Measurements from ENCODE around the gene RUNDC1. TPM values are rescaled to one million over a fixed set of nuclear protein-coding genes. Genes with fewer than 3 reads are reported as not detected.
A peak's percentile ranks its signal among the peaks of the same experiment; 100 is the strongest.
"Not testable (repeated sequence)": the region's sequence is repeated elsewhere in the genome, so short reads cannot be mapped to it uniquely, and the experiment has no call there.

RUNDC1 gene
- 10 to 100 TPM; 17.9 to 19.0 TPM for total RNA-seq

GRCh38 chr17:42980274-42980765 is at the start of gene RUNDC1:
TSS of gene RUNDC1 (plus strand) at chr17:42980565. CDS start at chr17:42980577, 12 bp downstream.
- peak within 1 kb of the TSS; percentile 95 for H3K4me3 Mint-ChIP-seq
- H3K27me3 Mint-ChIP-seq, result peaks cover 0 to 6% of the 10 kb centered on the region in 2 donors
- no peaks in the 10 kb centered on the region for H3K9me3 Mint-ChIP-seq
- H3K36me3 Mint-ChIP-seq, result peaks cover 5% of the 10 kb centered on the region
- ATAC-seq (peak; percentile 91 to 96), DNase-seq (ENCODE audit: low spot score) (peak; percentile 93)
- peaks cover 22 to 27% of the 10 kb centered on the region in 2 donors for H3K4me1 Mint-ChIP-seq (ENCODE audit: low read depth in 2 of 2)
- peak within 1 kb of the TSS; percentile 91 to 96 for H3K27ac Mint-ChIP-seq

- no peak for DNase-seq (ENCODE audit: low spot score)
- H3K4me1 Mint-ChIP-seq (ENCODE audit: low read depth in 2 of 2), result no peaks in the 10 kb centered on the region
- no peak overlapping the region for H3K4me3 Mint-ChIP-seq
- no peak for ATAC-seq
- H3K27me3 Mint-ChIP-seq, result peaks cover 0 to 11% of the 10 kb centered on the region in 2 donors
- no peaks in the 10 kb centered on the region for H3K36me3 Mint-ChIP-seq
- H3K9me3 Mint-ChIP-seq, result no peaks in the 10 kb centered on the region
- H3K27ac Mint-ChIP-seq, result no peak overlapping the region
These were observed 42.4 kb upstream of the RUNDC1 start for GRCh38 chr17:42937712-42938596.

GRCh38 chr17:42944211-42944610 is 36.2 kb upstream of the RUNDC1 start:
- no peak for DNase-seq (ENCODE audit: low spot score)
- H3K27me3 Mint-ChIP-seq, result peaks cover 0 to 2% of the 10 kb centered on the region in 2 donors
- ATAC-seq, result no peak
- H3K36me3 Mint-ChIP-seq, result peaks cover 1% of the 10 kb centered on the region
- no peaks in the 10 kb centered on the region for H3K4me1 Mint-ChIP-seq (ENCODE audit: low read depth in 2 of 2)
- H3K9me3 Mint-ChIP-seq, result no peaks in the 10 kb centered on the region
- H3K27ac Mint-ChIP-seq, result no peak overlapping the region
- H3K4me3 Mint-ChIP-seq, result no peak overlapping the region

DNA sequence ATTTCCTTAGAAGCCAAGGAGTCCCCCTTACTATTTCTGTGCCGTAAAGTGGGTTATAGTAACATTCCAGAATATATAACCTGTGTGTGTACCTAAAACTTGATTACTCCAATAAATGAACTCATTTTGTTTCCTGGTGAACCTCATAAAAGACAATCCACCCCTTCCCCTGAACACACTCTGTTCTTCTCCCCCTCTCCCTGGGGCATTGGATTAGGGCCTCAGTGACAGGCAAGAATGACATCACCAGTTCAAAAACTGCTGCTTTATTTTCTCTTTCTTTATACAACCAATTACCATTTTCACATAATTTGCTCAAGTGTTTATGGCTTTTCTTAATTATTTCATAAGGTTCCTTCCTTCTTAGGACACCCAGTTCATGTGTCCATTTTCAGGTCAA is 33.6 kb upstream of the RUNDC1 start:
- no peak overlapping the region for H3K4me3 Mint-ChIP-seq
- DNase-seq (ENCODE audit: low spot score), result no peak
- no peak for ATAC-seq
- no peaks in the 10 kb centered on the region for H3K4me1 Mint-ChIP-seq (ENCODE audit: low read depth in 2 of 2)
- H3K27ac Mint-ChIP-seq, result no peak overlapping the region
- H3K9me3 Mint-ChIP-seq, result no peaks in the 10 kb centered on the region
- no peaks in the 10 kb centered on the region for H3K27me3 Mint-ChIP-seq
- peaks cover 9% of the 10 kb centered on the region for H3K36me3 Mint-ChIP-seq

DNA sequence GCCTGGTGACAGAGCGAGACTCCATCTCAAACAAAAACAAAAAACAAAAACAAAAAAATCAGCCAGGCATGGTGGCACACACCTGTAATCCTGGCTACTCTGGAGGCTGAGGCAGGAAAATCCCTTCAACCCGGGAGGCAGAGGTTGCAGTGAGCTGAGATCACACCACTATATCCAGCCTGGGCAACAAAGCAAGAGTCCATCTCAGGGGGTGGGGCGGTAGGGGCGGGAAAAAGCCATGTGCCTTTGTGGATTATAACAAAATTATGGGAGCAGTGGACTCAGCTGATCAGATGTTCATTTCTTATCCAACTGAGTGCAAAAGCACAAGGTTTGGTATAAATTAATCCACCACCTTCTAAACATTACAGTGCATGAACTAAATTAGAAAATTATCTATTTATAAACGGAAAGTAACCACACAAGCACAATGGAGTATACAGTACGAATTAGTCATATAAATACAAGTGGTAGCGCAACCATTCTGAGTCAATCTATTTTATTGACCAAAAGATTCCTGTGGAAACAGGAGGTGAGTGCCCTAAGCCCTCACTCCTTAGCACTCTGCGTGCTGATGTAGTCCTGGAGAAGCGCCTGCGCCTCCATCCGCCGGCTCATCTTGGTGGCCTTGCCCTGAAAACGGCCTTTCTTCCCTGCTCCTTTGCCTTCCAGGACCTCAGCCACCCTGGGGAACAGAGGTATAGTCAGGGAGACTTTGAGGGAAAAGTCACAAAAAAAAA is 30.2 kb upstream of the RUNDC1 start:
- peaks cover 16% of the 10 kb centered on the region for H3K36me3 Mint-ChIP-seq
- H3K4me1 Mint-ChIP-seq (ENCODE audit: low read depth in 2 of 2), result no peaks in the 10 kb centered on the region
- ATAC-seq (no peak), DNase-seq (ENCODE audit: low spot score) (no peak)
- H3K4me3 Mint-ChIP-seq, result no peak overlapping the region
- no peaks in the 10 kb centered on the region for H3K27me3 Mint-ChIP-seq
- H3K9me3 Mint-ChIP-seq, result no peaks in the 10 kb centered on the region
- no peak overlapping the region for H3K27ac Mint-ChIP-seq

DNA sequence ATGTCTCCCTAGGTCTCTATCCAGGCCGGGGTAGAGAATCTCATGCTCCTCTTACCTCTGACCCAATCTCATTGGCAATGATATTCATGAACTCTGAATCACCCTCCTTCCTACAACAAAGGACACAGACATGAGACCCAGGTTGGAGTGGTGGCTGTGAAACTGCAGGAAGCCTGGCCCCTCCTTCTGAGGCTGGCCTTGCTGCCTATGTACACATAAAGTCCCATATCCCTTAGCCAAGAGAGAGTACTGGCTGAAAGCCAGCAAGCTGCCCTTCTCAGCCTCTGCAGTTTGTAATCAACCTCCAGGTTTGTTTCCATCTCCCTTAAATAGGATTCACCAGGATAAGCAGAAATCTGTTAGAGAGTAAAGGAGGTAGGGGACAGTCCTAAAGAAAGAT is 26.7 kb upstream of the RUNDC1 start:
- DNase-seq (ENCODE audit: low spot score) (no peak), ATAC-seq (no peak)
- H3K27ac Mint-ChIP-seq, result no peak overlapping the region
- peaks cover 27% of the 10 kb centered on the region for H3K36me3 Mint-ChIP-seq
- no peaks in the 10 kb centered on the region for H3K9me3 Mint-ChIP-seq
- no peaks in the 10 kb centered on the region for H3K27me3 Mint-ChIP-seq
- H3K4me1 Mint-ChIP-seq (ENCODE audit: low read depth in 2 of 2), result peaks cover 0 to 3% of the 10 kb centered on the region in 2 donors
- no peak overlapping the region for H3K4me3 Mint-ChIP-seq

GRCh38 chr17:42964161-42964932 is 16.0 kb upstream of the RUNDC1 start, which contains the start of gene AARSD1:
TSS of gene AARSD1 (minus strand) at chr17:42964454. CDS start at chr17:42964440, 14 bp downstream.
- H3K4me3 Mint-ChIP-seq, result peak within 1 kb of the TSS; percentile 92
- H3K36me3 Mint-ChIP-seq, result no peaks in the 10 kb centered on the region

GRCh38 chr17:42967925-42968324 is 12.4 kb upstream of the RUNDC1 start:
- no peak overlapping the region for H3K27ac Mint-ChIP-seq
- DNase-seq (ENCODE audit: low spot score), result no peak

More at GRCh38 chr17:42964161-42964932, 16.0 kb upstream of the RUNDC1 start, which contains the start of gene AARSD1:
- Mint-ChIP-seq H3K27ac (peak within 1 kb of the TSS; percentile 75 to 92), H3K4me1 (ENCODE audit: low read depth in 2 of 2) (peaks cover 14 to 17% of the 10 kb centered on the region in 2 donors), H3K9me3 (no peaks in the 10 kb centered on the region), H3K27me3 (no peaks in the 10 kb centered on the region)
- peak; percentile 90 for DNase-seq (ENCODE audit: low spot score)
- peak; percentile 97 to 98 for ATAC-seq

DNA sequence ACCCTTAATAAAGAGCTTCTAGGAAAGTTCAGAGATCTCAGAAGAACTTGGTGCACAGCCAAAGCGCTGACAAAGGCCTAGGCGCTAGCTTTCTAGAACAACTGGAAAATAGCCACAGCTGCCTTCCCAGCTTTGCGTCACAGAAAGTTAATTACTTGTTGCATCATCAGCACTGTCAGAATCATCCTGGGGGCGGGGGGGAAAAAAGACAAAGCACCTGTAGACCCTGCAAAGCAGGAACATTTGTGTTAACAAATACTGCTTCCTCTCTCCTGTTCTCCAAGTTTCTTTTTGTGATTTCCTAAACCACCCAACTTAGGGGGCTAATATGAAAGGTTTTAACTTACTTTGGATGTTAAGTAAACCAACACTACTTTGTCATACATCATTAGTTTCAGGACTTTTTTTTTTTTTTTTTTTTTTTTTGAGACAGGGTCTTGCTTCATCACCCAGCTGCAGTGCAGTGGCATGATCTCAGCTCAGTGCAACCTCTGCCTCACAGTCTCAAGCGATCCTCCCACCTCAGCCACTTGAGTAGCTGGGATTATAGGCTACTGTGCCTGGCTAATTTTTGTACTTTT is 11.3 kb upstream of the RUNDC1 start:
- Mint-ChIP-seq H3K27ac (no peak overlapping the region), H3K4me1 (ENCODE audit: low read depth in 2 of 2) (peaks cover 5 to 7% of the 10 kb centered on the region in 2 donors), H3K9me3 (no peaks in the 10 kb centered on the region), H3K36me3 (no peaks in the 10 kb centered on the region), H3K4me3 (no peak overlapping the region), H3K27me3 (no peaks in the 10 kb centered on the region)
- DNase-seq (ENCODE audit: low spot score), result no peak
- ATAC-seq, result no peak

More at GRCh38 chr17:42967925-42968324, 12.4 kb upstream of the RUNDC1 start:
- Mint-ChIP-seq H3K9me3 (no peaks in the 10 kb centered on the region), H3K4me3 (no peak overlapping the region), H3K36me3 (no peaks in the 10 kb centered on the region), H3K4me1 (ENCODE audit: low read depth in 2 of 2) (peaks cover 12 to 14% of the 10 kb centered on the region in 2 donors), H3K27me3 (no peaks in the 10 kb centered on the region)
- ATAC-seq, result no peak

- H3K4me1 Mint-ChIP-seq (ENCODE audit: low read depth in 2 of 2), result no peaks in the 10 kb centered on the region
- H3K4me3 Mint-ChIP-seq, result no peak overlapping the region
- no peak overlapping the region for H3K27ac Mint-ChIP-seq
- H3K27me3 Mint-ChIP-seq, result no peaks in the 10 kb centered on the region
- no peak for DNase-seq (ENCODE audit: low spot score)
- no peaks in the 10 kb centered on the region for H3K36me3 Mint-ChIP-seq
- ATAC-seq, result peak in 1 of 2 donors; percentile 24
- H3K9me3 Mint-ChIP-seq, result no peaks in the 10 kb centered on the region
These were observed 8.8 kb upstream of the RUNDC1 start for GRCh38 chr17:42971589-42971988.

GRCh38 chr17:42973323-42973722 is 7.0 kb upstream of the RUNDC1 start:
- H3K4me3 Mint-ChIP-seq; ATAC-seq; H3K4me1 Mint-ChIP-seq (ENCODE audit: low read depth in 2 of 2); H3K9me3 Mint-ChIP-seq; H3K27me3 Mint-ChIP-seq; H3K27ac Mint-ChIP-seq; DNase-seq (ENCODE audit: low spot score); H3K36me3 Mint-ChIP-seq: not testable (repeated sequence)

GRCh38 chr17:42975265-42975664 is 5.1 kb upstream of the RUNDC1 start:
- ATAC-seq (no peak), DNase-seq (ENCODE audit: low spot score) (no peak)
- Mint-ChIP-seq H3K4me3 (no peak overlapping the region), H3K4me1 (ENCODE audit: low read depth in 2 of 2) (peaks cover 7 to 11% of the 10 kb centered on the region in 2 donors), H3K27me3 (peaks cover 0 to 6% of the 10 kb centered on the region in 2 donors), H3K27ac (no peak overlapping the region), H3K36me3 (no peaks in the 10 kb centered on the region), H3K9me3 (no peaks in the 10 kb centered on the region)

DNA sequence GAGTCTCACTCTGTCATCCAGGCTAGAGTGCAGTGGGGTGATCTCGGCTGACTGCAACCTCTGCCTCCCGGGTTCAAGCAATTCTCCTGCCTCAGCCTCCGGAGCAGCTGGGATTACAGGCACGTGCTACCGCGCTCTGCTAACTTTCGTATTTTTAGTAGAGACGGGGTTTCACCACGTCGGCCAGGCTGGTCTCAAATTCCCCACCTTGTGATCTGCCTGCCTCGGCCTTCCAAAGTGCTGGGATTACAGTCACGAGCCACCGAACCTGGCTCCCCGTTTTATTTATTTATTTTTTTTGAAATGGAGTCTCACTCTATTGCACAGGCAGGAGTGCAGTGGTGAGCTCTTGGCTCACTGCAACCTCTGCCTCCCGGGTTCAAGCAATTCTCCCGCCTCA is 4.7 kb upstream of the RUNDC1 start:
- not testable (repeated sequence) for H3K4me3 Mint-ChIP-seq; H3K9me3 Mint-ChIP-seq; H3K36me3 Mint-ChIP-seq; ATAC-seq; DNase-seq (ENCODE audit: low spot score); H3K27me3 Mint-ChIP-seq; H3K27ac Mint-ChIP-seq
- H3K4me1 Mint-ChIP-seq (ENCODE audit: low read depth in 2 of 2), result peaks cover 7 to 13% of the 10 kb centered on the region in 2 donors
